NK-92 treated with Interleukin-12 subunit alpha and Interleukin-12 subunit beta, amount 100 ng/mL, for 24 hours (cell line): ENCODE results near the gene LGI4.
A peak's percentile ranks its signal among the peaks of the same experiment; 100 is the strongest.
"Not testable (repeated sequence)": the region's sequence is repeated elsewhere in the genome, so short reads cannot be mapped to it uniquely, and the experiment has no call there.

ENCODE experiments used
- DNase-seq: peaks from one replicate; lab custom pipeline; 2025; lab: John Stamatoyannopoulos, UW

Gene LGI4

GRCh38 chr19:35160629-35161433 is 26.0 kb upstream of the LGI4 start:
- DNase-seq, result no peak

GRCh38 chr19:35159606-35160005 is 24.7 kb upstream of the LGI4 start:
- DNase-seq, result no peak

GRCh38 chr19:35157431-35157830 is 22.6 kb upstream of the LGI4 start:
- no peak for DNase-seq

- DNase-seq, result no peak
These were observed 21.8 kb upstream of the LGI4 start for GRCh38 chr19:35156673-35157014.

GRCh38 chr19:35155981-35156672 is 21.3 kb upstream of the LGI4 start:
- DNase-seq, result no peak

GRCh38 chr19:35155441-35155840 is 20.6 kb upstream of the LGI4 start:
- DNase-seq, result peak; percentile 19

- DNase-seq, result peak; percentile 71
These were observed 19.9 kb upstream of the LGI4 start, which contains the start of gene FXYD5 for GRCh38 chr19:35154525-35155406. FXYD5 (plus strand) TSS chr19:35154735; CDS start chr19:35155551, 816 bp downstream.

GRCh38 chr19:35153701-35154524 is 19.1 kb upstream of the LGI4 start:
- no peak for DNase-seq

- DNase-seq, result not testable (repeated sequence)
These were observed 18.3 kb upstream of the LGI4 start for GRCh38 chr19:35153129-35153522.

- no peak for DNase-seq
These were observed 16.6 kb upstream of the LGI4 start for GRCh38 chr19:35151273-35152065.

- DNase-seq, result no peak
These were observed 15.6 kb upstream of the LGI4 start for GRCh38 chr19:35150445-35150844.

GRCh38 chr19:35149463-35149862 is 14.6 kb upstream of the LGI4 start:
- no peak for DNase-seq

- no peak for DNase-seq
These were observed 12.0 kb upstream of the LGI4 start for GRCh38 chr19:35146746-35147459.

GRCh38 chr19:35144600-35145436 is 10.0 kb upstream of the LGI4 start:
- no peak for DNase-seq

GRCh38 chr19:35144259-35144599 is 9.4 kb upstream of the LGI4 start:
- no peak for DNase-seq

- DNase-seq, result no peak
These were observed 9.0 kb upstream of the LGI4 start for GRCh38 chr19:35143818-35144217.

GRCh38 chr19:35143231-35143715 is 8.4 kb upstream of the LGI4 start, which contains the start of gene FXYD7:
FXYD7 (plus strand) TSS chr19:35143255; CDS start chr19:35143334, 79 bp downstream.
- no peak for DNase-seq

GRCh38 chr19:35142606-35143230 is 7.9 kb upstream of the LGI4 start:
- DNase-seq, result no peak
